Measurements from ENCODE around the gene CASK.

The CASK gene

DNA sequence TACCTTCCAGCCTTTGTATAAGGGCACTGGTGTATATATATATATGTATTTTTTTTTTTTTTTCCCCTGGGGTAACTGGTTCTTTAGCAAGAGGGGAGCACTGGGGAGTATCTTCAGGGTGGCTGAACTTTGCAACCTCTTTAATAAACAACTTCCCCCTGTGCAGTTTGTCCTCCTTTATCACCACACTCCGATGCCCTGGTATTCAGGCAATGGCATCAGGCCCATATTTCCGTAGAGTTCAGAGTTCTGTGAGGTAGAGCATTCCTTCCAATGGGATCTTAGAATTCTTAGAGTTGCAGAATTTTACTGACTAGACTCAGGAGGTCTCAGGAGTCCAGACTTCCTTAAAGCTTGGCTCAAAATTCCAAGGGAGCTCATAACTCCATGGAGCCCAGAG is 451.6 kb downstream of the CASK start:
- DNase-seq (ENCODE audit: low read depth in 1 of 2, low spot score in 1 of 2), result no peak
- no peaks in the 10 kb centered on the region for H3K27me3 ChIP-seq (ENCODE audit: insufficient read depth, poor library complexity, severe bottlenecking)
- no peak overlapping the region for H3K27ac ChIP-seq (replicated peaks)
- TF ChIP-seq POLR2AphosphoS5 (IDR thresholded peaks at IDR 0.05; ENCODE audit: low read depth), result no peak
- TF ChIP-seq, protein P1, sequence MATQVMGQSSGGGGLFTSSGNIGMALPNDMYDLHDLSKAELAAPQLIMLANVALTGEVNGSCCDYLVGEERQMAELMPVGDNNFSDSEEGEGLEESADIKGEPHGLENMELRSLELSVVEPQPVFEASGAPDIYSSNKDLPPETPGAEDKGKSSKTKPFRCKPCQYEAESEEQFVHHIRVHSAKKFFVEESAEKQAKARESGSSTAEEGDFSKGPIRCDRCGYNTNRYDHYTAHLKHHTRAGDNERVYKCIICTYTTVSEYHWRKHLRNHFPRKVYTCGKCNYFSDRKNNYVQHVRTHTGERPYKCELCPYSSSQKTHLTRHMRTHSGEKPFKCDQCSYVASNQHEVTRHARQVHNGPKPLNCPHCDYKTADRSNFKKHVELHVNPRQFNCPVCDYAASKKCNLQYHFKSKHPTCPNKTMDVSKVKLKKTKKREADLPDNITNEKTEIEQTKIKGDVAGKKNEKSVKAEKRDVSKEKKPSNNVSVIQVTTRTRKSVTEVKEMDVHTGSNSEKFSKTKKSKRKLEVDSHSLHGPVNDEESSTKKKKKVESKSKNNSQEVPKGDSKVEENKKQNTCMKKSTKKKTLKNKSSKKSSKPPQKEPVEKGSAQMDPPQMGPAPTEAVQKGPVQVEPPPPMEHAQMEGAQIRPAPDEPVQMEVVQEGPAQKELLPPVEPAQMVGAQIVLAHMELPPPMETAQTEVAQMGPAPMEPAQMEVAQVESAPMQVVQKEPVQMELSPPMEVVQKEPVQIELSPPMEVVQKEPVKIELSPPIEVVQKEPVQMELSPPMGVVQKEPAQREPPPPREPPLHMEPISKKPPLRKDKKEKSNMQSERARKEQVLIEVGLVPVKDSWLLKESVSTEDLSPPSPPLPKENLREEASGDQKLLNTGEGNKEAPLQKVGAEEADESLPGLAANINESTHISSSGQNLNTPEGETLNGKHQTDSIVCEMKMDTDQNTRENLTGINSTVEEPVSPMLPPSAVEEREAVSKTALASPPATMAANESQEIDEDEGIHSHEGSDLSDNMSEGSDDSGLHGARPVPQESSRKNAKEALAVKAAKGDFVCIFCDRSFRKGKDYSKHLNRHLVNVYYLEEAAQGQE (IDR thresholded peaks at IDR 0.05; ENCODE audit: insufficient replicate concordance, low read depth), result no peak
- no peak overlapping the region for H3K4me3 ChIP-seq (replicated peaks; ENCODE audit: insufficient read depth, low read length)

DNA sequence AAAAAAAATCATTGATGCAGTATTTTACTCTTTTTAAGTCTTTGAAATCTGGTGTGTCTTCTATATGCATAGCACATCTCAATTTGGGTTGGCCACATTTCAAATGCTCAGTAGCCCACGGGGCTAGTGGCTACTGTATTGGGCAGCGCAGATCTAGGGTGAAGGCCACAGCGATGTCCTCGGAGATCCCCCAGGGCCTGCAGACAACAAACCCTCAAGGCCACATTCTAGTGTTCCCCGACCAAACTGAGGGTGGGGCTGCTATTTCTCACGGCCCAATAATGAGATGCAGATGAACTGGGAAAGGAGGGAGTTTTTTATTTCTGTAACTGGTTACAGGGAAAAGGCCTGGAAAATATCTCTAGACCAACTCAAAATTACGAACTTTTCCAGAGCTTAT is 452.6 kb downstream of the CASK start:
- H3K27ac ChIP-seq (replicated peaks), result no peak overlapping the region
- DNase-seq (ENCODE audit: low read depth in 1 of 2, low spot score in 1 of 2), result no peak
- no peaks in the 10 kb centered on the region for H3K27me3 ChIP-seq (ENCODE audit: insufficient read depth, poor library complexity, severe bottlenecking)
- no peak overlapping the region for H3K4me3 ChIP-seq (replicated peaks; ENCODE audit: insufficient read depth, low read length)
- no peak for TF ChIP-seq GABPA (IDR thresholded peaks at IDR 0.05; ENCODE audit: low read depth)
- no peak for TF ChIP-seq SPI1 (IDR thresholded peaks at IDR 0.05; ENCODE audit: borderline replicate concordance, low read depth)
- TF ChIP-seq CTCF (IDR thresholded peaks at IDR 0.05; ENCODE audit: insufficient read depth, low read length), result no peak
- TF ChIP-seq, protein P1 (IDR thresholded peaks at IDR 0.05; ENCODE audit: insufficient replicate concordance, low read depth), result no peak
- TF ChIP-seq POLR2AphosphoS5 (IDR thresholded peaks at IDR 0.05; ENCODE audit: low read depth), result no peak

DNA sequence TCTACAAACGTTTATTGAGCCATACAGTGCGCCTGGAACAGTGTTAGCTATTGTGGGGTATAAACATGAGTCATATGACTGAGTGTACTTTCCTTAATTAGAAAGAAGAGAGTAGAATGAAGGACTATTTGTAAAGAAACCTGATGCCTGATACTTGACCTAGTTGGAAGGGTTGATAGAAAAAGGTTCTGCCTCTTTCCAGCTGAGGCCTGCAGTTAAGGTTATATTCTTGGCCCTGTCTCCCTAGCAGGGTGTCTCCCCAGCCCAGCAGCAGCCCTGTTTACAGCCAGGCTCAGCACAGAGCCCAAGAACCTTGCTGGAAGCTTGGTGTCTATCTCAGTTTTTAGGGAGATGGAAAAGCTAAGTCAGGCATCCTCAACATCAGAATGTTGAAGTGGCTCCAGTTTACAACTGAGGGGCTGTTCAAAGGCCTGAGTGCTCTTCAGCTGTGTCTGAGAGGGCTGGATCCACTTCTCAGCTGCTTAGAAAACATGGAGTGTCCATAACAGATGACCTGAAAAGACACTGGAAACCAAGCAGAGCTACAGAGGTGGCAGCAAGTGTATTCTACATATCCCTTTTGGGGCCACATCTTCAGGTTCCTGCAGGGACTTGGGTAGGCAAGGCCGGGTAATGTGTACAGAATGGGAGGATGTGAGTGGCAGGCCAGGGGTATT is 454.6 kb downstream of the CASK start:
- no peak for DNase-seq (ENCODE audit: low read depth in 1 of 2, low spot score in 1 of 2)
- Histone ChIP-seq H3K4me3 (replicated peaks; ENCODE audit: insufficient read depth, low read length) (no peak overlapping the region), H3K27me3 (ENCODE audit: insufficient read depth, poor library complexity, severe bottlenecking) (no peaks in the 10 kb centered on the region), H3K27ac (replicated peaks) (no peak overlapping the region)
- TF ChIP-seq SPI1 (IDR thresholded peaks at IDR 0.05; ENCODE audit: borderline replicate concordance, low read depth) (no peak), CTCF (IDR thresholded peaks at IDR 0.05; ENCODE audit: insufficient read depth, low read length) (no peak)
- TF ChIP-seq, protein P1 (IDR thresholded peaks at IDR 0.05; ENCODE audit: insufficient replicate concordance, low read depth), result no peak
